Esophagus (tissue), 2 donors: Measurements from ENCODE around the gene TMEM38B. TPM values are rescaled to one million over a fixed set of nuclear protein-coding genes. Genes with fewer than 3 reads are reported as not detected.
A peak's percentile ranks its signal among the peaks of the same experiment; 100 is the strongest.

ENCODE experiments used
- H3K27ac ChIP-seq, 2 donors: one replicate each; pipeline ENCODE4 v1.5.1; 2013; ENCODE audit warnings: low read depth in 2 of 2, mild to moderate bottlenecking in 2 of 2, inconsistent platforms in 1 of 2, low read length in 1 of 2, moderate library complexity in 1 of 2
- H3K27me3 ChIP-seq, 2 donors: one replicate each; pipeline ENCODE4 v1.6.1; 2013; ENCODE audit warnings: low read length in 2 of 2, control low read depth in 1 of 2, mild to moderate bottlenecking in 1 of 2; ENCODE audit not compliant: insufficient read depth in 2 of 2, control insufficient read depth in 1 of 2
- H3K36me3 ChIP-seq, 2 donors: one replicate each; pipeline ENCODE4 v1.6.1; 2013; ENCODE audit warnings: low read length in 1 of 2; ENCODE audit not compliant: control insufficient read depth in 2 of 2, insufficient read depth in 2 of 2
- H3K4me1 ChIP-seq, 2 donors: one replicate each; pipeline ENCODE4 v1.6.1; 2013; ENCODE audit warnings: low read length in 1 of 2; ENCODE audit not compliant: control insufficient read depth in 2 of 2, insufficient read depth in 2 of 2
- H3K4me3 ChIP-seq, 2 donors: one replicate each; pipeline ENCODE4 v1.5.1; 2013; ENCODE audit warnings: low read length in 2 of 2, mild to moderate bottlenecking in 2 of 2, low read depth in 1 of 2, moderate library complexity in 1 of 2
- H3K9me3 ChIP-seq, 2 donors: one replicate each; pipeline ENCODE4 v1.6.1; 2013; ENCODE audit warnings: mild to moderate bottlenecking in 2 of 2, low read depth in 1 of 2, low read length in 1 of 2, moderate library complexity in 1 of 2; ENCODE audit not compliant: control insufficient read depth in 2 of 2, insufficient read depth in 1 of 2
- WGBS, 2 donors: extraction: QIAGEN DNeasy Blood & Tissue Kit; methylation state at CpG; one replicate each; pipeline ENCODE4 v1.1.7; 2013; 5-methylcytosine and 5-hydroxymethylcytosine counted together
- polyA plus RNA-seq, 2 donors: library from polyadenylated mRNA; stranded (reverse); fragments of 200-250 nt; gene quantifications; one replicate each; pipeline ENCODE4 v1.2.3, GENCODE V29; 2013
- donor health status: healthy with polysubstance abuse.
- donor health status: Bipolar disorder and iron deficiency.

TMEM38B gene, protein sequence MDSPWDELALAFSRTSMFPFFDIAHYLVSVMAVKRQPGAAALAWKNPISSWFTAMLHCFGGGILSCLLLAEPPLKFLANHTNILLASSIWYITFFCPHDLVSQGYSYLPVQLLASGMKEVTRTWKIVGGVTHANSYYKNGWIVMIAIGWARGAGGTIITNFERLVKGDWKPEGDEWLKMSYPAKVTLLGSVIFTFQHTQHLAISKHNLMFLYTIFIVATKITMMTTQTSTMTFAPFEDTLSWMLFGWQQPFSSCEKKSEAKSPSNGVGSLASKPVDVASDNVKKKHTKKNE
- polyA plus RNA-seq, result 1 to 10 TPM; 1.6 to 2.8 TPM

DNA sequence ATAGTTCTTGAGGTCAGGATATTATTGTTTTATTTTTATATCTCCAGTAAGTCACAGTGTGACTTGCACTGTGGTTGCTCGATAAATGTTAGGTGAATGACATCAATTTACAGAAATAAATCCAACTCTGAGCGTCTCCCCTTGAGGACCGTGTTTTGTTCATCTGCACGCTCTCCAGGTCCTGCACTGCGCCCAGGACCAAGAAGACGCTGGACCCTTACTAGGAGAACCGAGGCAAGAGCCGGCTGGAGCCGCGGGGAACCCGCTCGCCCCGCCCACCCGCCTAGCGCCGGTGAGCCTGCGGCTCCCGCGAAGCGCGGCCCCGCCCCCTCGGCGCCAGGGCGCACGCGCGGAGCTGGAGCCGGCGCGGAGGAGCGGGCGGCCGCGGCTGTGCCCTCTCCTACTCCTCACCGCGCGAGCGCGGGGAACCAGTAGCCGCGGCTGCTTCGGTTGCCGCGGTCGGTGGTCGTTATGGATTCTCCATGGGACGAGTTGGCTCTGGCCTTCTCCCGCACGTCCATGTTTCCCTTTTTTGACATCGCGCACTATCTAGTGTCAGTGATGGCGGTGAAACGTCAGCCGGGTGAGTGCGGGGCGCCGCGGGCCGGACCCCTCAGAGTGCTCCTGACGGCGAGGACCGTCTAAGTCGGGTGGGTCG is at the start of gene TMEM38B:
TSS of gene TMEM38B (plus strand) at position 352 of the 658 bp plus-strand sequence. CDS start at position 472, 120 bp downstream.
- Histone ChIP-seq H3K36me3 (no peaks in the 10 kb centered on the region), H3K4me1 (no peaks in the 10 kb centered on the region), H3K27me3 (no peaks in the 10 kb centered on the region), H3K4me3 (peak within 1 kb of the TSS; percentile 71 to 84), H3K9me3 (no peaks in the 10 kb centered on the region), H3K27ac (peak within 1 kb of the TSS in 1 of 2 donors; percentile 58)
- WGBS, 2 donors, result 0 to 1% methylated on average over 54 to 65 of the region's 65 CpGs

DNA sequence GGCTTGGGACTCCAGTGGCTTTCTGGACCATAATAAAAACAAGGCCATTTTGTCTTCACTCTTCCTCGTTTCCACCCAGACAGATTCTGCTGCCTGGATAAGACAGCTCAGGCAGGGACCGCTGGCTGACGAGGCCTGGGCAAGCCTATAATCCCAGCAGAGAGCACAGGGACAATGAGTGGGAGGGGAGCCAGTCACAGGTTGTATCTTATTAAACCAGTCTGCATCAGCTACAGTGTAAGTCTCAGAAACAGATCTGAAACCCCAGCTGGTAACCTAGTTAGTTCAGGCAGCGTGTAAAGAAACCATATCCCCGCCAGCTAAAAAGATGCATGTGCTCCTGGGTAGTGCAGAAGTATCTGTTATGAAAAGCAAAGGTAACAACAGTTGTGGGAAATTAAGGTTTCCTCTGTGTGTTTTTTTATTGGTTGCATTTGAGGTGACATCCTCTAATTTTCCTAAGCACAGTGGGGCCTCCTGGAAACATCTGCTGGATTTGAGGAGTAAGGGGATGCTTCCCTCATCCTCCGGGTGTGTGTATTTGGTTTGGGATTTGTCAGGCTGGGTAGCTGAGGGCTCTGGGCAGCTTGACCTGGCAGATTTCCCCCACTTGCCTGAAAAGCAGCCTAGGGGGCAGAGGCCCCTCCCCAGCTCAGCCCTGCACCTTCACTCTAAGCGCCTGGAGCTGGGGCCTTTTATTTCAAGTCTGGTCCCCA is 47.3 kb upstream of the TMEM38B start:
- Histone ChIP-seq H3K27me3 (no peaks in the 10 kb centered on the region), H3K4me3 (no peak overlapping the region), H3K36me3 (no peaks in the 10 kb centered on the region), H3K4me1 (no peaks in the 10 kb centered on the region), H3K27ac (no peak overlapping the region), H3K9me3 (no peaks in the 10 kb centered on the region)
- 81 to 85% methylated on average over 7 of the region's 7 CpGs for WGBS, 2 donors

DNA sequence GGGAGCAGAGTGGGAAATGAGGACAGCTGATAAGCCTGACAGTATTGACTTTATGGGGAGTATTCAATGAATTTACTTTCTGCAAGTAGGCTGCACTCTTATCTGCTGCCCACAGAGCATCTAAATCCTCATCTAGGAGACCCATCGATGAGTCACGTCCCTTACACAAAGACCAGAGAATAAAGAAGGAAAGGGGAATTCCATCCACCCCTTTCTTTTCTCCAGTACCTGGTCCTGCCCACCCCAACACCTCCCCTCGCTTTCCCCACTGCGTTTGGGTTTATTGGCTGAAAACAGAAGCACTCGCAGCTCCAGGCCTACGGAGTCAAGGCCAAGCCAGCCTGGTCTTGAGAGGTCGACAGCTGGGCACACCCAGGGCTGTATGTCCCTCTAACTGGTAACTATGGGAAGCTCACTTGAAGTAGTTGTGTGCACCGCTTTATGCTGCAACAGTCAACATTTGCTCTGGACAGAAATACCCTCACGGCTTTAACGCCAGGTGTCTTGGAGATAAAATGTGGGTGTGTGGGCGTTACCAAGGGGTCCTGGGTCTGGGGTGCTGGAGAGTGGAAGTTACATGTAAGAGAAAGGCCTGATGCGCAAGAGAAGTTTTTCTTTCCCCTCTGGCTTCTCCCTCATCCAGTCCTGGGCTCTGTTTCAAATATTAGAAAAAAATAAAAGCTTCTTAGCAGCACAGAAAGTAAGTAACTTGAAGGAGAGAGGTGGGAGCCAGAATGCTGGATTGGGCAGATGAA is 46.6 kb upstream of the TMEM38B start:
- Histone ChIP-seq H3K27ac (no peak overlapping the region), H3K4me3 (no peak overlapping the region), H3K36me3 (no peaks in the 10 kb centered on the region), H3K27me3 (no peaks in the 10 kb centered on the region), H3K9me3 (no peaks in the 10 kb centered on the region), H3K4me1 (no peaks in the 10 kb centered on the region)
- whole genome bisulfite sequencing, 2 donors, result 68 to 71% methylated on average over 12 of the region's 12 CpGs

DNA sequence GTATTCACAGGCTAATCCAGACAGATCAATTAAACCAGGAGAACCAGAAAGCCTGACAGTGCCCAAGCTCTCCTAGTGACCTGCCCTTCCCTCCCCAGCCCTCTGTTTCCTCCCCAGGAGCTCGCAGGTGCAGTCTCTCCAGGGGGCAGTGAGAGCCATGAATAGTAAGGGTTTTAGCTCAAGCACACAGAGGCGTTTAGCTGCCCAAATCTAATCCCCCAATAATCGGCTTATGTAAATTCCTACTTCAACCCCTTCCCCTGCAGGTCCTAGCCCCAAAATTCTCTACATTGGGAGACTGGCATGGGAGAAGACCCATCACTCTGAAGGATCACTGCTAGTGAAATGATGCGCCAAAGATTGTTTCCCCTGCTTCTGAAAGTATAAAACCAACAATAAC is 42.5 kb upstream of the TMEM38B start:
- no peaks in the 10 kb centered on the region for H3K9me3 ChIP-seq
- no peak overlapping the region for H3K27ac ChIP-seq
- no peak overlapping the region for H3K4me3 ChIP-seq
- H3K36me3 ChIP-seq, result no peaks in the 10 kb centered on the region
- H3K27me3 ChIP-seq, result peaks cover 0 to 4% of the 10 kb centered on the region in 2 donors
- 64 to 69% methylated on average over 4 of the region's 4 CpGs for WGBS, 2 donors
- H3K4me1 ChIP-seq, result no peaks in the 10 kb centered on the region

DNA sequence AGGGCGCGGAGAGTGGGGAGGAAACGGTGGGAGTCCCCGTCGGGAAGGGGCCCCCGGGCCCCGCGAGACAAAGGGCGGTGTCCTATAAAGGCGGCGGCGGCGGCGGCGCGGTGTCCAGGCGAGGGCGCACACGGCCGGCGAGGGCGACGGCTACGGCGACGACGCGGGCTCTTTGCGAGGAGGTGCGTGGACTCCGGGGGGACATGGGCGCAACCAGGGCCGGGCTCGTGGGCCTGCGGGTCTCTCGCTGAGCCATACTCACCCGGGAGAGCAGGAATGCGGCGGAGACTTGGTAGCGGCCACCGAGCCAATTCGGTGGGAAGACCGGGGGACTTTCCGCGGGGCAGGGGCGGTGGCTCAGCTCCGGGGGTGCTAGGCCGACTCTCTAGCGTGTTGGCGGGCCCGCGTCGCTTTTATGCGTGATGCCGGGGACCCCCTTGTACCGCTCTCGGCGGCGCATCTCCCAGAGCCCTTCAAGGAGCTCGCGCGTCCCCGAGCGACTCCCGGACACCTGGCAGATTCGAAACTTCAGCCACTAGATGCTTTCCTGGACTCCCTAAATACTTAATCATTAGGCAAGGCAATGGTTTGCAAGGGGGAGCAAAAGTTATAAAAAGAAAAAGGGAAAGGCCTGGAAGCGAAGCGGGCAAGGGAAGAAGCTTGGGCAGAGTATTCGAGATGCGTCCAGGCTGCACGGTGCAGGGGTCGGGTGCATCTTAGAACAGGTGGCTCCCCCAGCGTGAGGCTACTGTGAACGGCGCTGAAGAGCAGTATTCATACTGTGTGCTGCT is 38.0 kb upstream of the TMEM38B start:
- H3K27ac ChIP-seq, result no peak overlapping the region
- WGBS, 2 donors, result 2% methylated on average over 61 to 75 of the region's 75 CpGs
- H3K4me3 ChIP-seq, result peak overlapping the region; percentile 44
- H3K4me1 ChIP-seq, result no peaks in the 10 kb centered on the region
- no peaks in the 10 kb centered on the region for H3K9me3 ChIP-seq
- peaks cover 0 to 4% of the 10 kb centered on the region in 2 donors for H3K27me3 ChIP-seq
- H3K36me3 ChIP-seq, result no peaks in the 10 kb centered on the region

DNA sequence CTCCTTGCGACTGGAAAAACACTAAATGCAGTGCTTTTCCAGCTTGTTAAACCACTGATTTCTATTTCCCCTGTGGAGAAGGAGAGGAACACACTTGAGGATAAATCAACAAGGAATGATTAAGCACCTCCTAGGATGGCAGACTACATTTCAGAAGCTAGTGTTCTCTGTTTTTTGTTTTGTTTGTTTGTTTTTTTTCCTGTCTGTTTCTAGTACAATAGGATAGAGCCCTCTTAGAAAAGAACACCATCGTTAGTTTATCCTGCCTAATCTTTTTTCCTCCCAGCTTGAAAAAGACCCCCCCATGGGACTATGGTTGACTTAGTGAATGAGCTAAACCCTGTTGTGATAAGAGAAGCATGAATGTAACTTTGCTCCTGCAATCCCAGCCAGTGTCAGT is 36.0 kb upstream of the TMEM38B start:
- 84 to 88% methylated on average over 2 of the region's 2 CpGs for WGBS, 2 donors
- Histone ChIP-seq H3K4me3 (no peak overlapping the region), H3K4me1 (no peaks in the 10 kb centered on the region), H3K27me3 (peaks cover 0 to 4% of the 10 kb centered on the region in 2 donors), H3K9me3 (no peaks in the 10 kb centered on the region), H3K36me3 (no peaks in the 10 kb centered on the region), H3K27ac (no peak overlapping the region)

DNA sequence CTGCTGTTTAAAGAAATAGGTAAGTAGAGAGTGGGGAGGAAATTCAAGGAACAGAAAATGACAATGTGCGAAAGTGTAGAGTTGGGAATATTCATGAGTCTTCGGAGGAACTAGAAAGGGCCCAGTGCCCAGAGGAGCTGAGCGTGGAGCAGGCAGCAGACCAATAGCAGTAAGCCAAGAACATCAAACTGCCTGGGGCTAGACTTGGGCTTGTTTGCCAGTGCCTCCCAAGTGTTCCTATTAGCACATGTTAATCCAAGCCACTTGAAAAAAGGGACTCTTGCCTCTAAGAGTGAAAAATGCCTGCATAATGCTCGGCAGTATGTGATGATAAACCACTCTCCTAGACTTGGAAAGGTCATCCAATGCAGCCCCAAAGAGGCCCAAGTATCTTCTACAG is 33.3 kb upstream of the TMEM38B start:
- 53 to 62% methylated on average over 4 of the region's 4 CpGs for WGBS, 2 donors
- H3K27ac ChIP-seq, result no peak overlapping the region
- H3K36me3 ChIP-seq, result no peaks in the 10 kb centered on the region
- no peaks in the 10 kb centered on the region for H3K9me3 ChIP-seq
- H3K4me3 ChIP-seq, result no peak overlapping the region
- no peaks in the 10 kb centered on the region for H3K4me1 ChIP-seq
- peaks cover 0 to under 1% of the 10 kb centered on the region in 2 donors for H3K27me3 ChIP-seq

DNA sequence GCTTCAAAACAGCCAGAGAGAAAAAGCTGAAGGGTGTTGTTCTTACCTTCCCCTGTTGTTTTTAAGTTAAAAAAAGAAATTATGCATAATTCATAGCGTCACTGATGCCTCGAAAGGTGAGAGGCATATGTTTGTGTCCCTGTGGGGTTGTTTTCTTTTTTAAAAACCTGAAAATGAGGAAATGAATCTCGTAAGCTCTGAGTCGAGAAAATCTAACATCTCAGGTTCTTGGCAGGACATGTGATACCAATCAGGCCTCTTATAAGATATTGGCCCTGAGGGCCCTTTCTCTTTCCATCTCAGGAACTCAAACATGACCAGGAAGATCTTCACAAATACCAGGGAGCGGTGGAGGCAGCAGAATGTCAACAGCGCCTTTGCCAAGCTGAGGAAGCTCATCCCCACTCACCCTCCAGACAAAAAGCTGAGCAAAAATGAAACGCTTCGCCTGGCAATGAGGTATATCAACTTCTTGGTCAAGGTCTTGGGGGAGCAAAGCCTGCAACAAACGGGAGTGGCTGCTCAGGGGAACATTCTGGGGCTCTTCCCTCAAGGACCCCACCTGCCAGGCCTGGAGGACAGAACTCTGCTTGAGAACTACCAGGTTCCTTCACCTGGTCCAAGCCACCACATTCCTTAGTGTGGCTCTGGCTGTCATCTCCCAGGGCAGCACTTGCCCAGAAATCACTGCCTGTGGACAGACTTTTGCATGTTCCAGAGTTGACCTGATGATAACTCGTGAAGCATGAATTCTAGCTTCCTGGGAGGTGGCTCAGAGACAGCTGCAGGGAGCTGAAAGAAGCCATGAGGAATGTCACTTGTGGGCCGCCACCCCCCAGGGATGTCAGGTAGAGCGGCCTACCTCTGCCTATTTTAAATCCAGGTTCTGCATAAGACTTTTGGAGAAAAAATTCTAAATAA is 31.9 kb upstream of the TMEM38B start, which contains the start of gene TAL2:
TSS of gene TAL2 (plus strand) at position 274 of the 921 bp plus-strand sequence. CDS start at position 314, 40 bp downstream.
- 86% methylated on average over 12 of the region's 12 CpGs for WGBS, 2 donors

More for the DNA sequence above, 31.9 kb upstream of the TMEM38B start, which contains the start of gene TAL2:
- Histone ChIP-seq H3K9me3 (no peaks in the 10 kb centered on the region), H3K4me1 (no peaks in the 10 kb centered on the region), H3K27ac (no peak within 1 kb of the TSS), H3K36me3 (no peaks in the 10 kb centered on the region), H3K27me3 (no peaks in the 10 kb centered on the region), H3K4me3 (no peak within 1 kb of the TSS)
